Measurements from ENCODE around the gene METRNL. TPM values are rescaled to one million over a fixed set of nuclear protein-coding genes. Genes with fewer than 3 reads are reported as not detected.
A peak's percentile ranks its signal among the peaks of the same experiment; 100 is the strongest.

The METRNL gene
- total RNA-seq, 1 donor: 140 TPM

DNA sequence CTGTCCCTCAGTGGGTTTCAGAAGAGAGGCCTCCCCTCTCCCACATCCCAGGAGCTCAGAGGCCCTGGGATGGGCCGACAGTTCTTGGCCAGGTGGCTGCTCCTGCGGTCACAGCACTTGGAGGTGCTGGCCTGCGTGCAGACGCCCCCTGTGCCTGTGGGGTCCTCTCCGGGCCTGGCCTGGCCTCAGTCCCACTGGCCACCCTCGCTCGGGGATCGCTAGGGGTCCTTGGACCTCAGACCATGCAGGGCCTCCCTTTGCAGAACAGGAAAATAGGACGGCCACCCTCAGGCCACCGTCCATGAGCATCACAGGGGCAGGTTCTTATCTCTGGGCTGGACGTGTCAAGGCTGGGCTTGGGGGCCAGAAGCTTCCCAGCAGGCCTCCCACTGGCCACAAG, 30.0 kb downstream of the METRNL start:
- TF ChIP-seq, protein P1, sequence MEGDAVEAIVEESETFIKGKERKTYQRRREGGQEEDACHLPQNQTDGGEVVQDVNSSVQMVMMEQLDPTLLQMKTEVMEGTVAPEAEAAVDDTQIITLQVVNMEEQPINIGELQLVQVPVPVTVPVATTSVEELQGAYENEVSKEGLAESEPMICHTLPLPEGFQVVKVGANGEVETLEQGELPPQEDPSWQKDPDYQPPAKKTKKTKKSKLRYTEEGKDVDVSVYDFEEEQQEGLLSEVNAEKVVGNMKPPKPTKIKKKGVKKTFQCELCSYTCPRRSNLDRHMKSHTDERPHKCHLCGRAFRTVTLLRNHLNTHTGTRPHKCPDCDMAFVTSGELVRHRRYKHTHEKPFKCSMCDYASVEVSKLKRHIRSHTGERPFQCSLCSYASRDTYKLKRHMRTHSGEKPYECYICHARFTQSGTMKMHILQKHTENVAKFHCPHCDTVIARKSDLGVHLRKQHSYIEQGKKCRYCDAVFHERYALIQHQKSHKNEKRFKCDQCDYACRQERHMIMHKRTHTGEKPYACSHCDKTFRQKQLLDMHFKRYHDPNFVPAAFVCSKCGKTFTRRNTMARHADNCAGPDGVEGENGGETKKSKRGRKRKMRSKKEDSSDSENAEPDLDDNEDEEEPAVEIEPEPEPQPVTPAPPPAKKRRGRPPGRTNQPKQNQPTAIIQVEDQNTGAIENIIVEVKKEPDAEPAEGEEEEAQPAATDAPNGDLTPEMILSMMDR (IDR thresholded peaks at IDR 0.05; ENCODE audit: extremely low read depth, low read depth, low read length): no peak
- no peak overlapping the region for H2AFZ ChIP-seq (ENCODE audit: low read length)
- DNase-seq (ENCODE audit: insufficient read length, low spot score, missing footprints): no peak

DNA sequence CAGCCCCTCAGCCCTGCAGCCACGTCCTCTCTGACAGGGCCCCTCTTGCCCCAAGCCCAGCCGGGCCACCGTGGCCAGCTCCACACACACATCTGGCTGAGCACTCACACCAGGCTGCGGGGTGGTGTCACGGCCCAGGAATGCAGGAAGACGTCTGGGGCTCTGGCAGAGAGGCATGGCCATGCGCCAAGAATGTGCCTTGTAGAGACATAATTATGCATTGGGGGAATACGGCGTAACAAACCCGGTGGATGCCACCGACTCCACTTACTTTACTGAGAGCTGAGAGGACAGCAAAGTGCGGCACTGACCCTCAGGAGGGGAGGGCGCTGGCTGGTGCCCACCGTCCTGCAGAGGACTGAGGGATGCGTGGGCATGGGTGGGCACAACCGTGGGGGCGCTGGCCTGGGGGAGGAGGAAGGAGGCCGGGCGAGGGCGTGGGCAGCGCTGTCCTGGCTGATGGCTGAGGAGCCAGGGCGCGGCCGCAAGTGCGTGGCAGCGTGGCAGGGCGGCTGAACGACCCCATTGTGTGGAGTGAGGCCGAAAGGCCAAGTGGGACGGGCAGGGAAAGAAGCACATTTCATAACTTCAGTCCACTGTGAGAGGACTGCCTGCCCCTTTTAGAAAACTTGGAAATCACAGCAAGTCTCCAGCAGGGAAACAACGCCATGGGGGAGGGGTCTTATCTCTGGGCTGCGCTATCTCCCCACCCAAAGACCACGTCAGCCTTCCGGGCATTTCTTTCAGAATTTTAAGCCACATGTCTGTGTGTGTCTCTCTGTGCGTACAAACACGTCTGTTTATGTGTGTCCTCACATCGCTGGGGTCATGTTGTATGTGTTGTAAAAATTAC, 30.6 kb downstream of the METRNL start:
- peak overlapping the region; percentile 79 for H2AFZ ChIP-seq (ENCODE audit: low read length)
- TF ChIP-seq, protein P1 (IDR thresholded peaks at IDR 0.05; ENCODE audit: extremely low read depth, low read depth, low read length): no peak

More for the DNA sequence above, 30.0 kb downstream of the METRNL start:
- Histone ChIP-seq H3K4me1 (ENCODE audit: insufficient read depth, low read length) (peaks cover 22% of the 10 kb centered on the region), H3K9me3 (ENCODE audit: low read depth, low read length) (peaks cover 4% of the 10 kb centered on the region), H3K79me2 (ENCODE audit: insufficient read depth, low read length) (no peaks in the 10 kb centered on the region), H3K36me3 (ENCODE audit: insufficient read depth, low read length) (no peaks in the 10 kb centered on the region), H3K4me2 (ENCODE audit: insufficient read depth, low read length) (peak overlapping the region; percentile 97), H3K27me3 (ENCODE audit: insufficient read depth, low read length) (no peaks in the 10 kb centered on the region), H3K4me3 (ENCODE audit: insufficient read depth, low read length) (no peak overlapping the region), H3K27ac (ENCODE audit: low read depth, low read length) (peak overlapping the region; percentile 94), H4K20me1 (ENCODE audit: insufficient read depth, low read length) (no peaks in the 10 kb centered on the region)

DNA sequence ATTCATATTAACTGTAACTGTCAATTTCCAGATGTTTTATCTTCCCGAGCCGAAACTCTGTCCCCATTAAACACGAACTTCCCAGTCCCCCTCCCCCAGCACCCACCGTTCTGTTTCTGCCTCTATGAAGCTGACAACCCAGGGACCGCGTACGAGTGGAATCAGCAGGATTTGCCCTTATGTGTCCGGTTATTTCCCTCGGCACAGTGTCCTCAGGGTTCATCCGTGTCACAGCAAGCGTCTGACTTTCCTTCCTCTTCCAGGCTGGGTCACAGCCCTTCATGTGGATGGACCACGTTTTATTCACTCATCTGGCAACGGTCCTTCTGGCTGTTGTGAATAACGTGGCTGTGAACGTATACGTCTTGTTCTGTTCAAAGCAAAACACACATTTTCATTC, 31.3 kb downstream of the METRNL start:
- TF ChIP-seq, protein P1 (IDR thresholded peaks at IDR 0.05; ENCODE audit: extremely low read depth, low read depth, low read length): no peak
- Histone ChIP-seq H4K20me1 (ENCODE audit: insufficient read depth, low read length) (no peaks in the 10 kb centered on the region), H3K9me3 (ENCODE audit: low read depth, low read length) (peaks cover 4% of the 10 kb centered on the region), H3K79me2 (ENCODE audit: insufficient read depth, low read length) (no peaks in the 10 kb centered on the region), H3K4me3 (ENCODE audit: insufficient read depth, low read length) (peak overlapping the region; percentile 74), H3K4me2 (ENCODE audit: insufficient read depth, low read length) (peak overlapping the region; percentile 97), H3K4me1 (ENCODE audit: insufficient read depth, low read length) (peaks cover 22% of the 10 kb centered on the region), H3K27me3 (ENCODE audit: insufficient read depth, low read length) (no peaks in the 10 kb centered on the region), H2AFZ (ENCODE audit: low read length) (peak overlapping the region; percentile 79), H3K27ac (ENCODE audit: low read depth, low read length) (peak overlapping the region; percentile 94), H3K36me3 (ENCODE audit: insufficient read depth, low read length) (no peaks in the 10 kb centered on the region)
- peak; percentile 89 for DNase-seq (ENCODE audit: insufficient read length, low spot score, missing footprints)

More for the DNA sequence above, 30.6 kb downstream of the METRNL start:
- DNase-seq (ENCODE audit: insufficient read length, low spot score, missing footprints): peak; percentile 100
- Histone ChIP-seq H3K4me1 (ENCODE audit: insufficient read depth, low read length) (peaks cover 22% of the 10 kb centered on the region), H3K9me3 (ENCODE audit: low read depth, low read length) (peaks cover 4% of the 10 kb centered on the region), H3K79me2 (ENCODE audit: insufficient read depth, low read length) (no peaks in the 10 kb centered on the region), H3K36me3 (ENCODE audit: insufficient read depth, low read length) (no peaks in the 10 kb centered on the region), H3K27me3 (ENCODE audit: insufficient read depth, low read length) (no peaks in the 10 kb centered on the region), H4K20me1 (ENCODE audit: insufficient read depth, low read length) (no peaks in the 10 kb centered on the region), H3K4me2 (ENCODE audit: insufficient read depth, low read length) (peak overlapping the region; percentile 97), H3K27ac (ENCODE audit: low read depth, low read length) (peak overlapping the region; percentile 94), H3K4me3 (ENCODE audit: insufficient read depth, low read length) (peak overlapping the region; percentile 74)

DNA sequence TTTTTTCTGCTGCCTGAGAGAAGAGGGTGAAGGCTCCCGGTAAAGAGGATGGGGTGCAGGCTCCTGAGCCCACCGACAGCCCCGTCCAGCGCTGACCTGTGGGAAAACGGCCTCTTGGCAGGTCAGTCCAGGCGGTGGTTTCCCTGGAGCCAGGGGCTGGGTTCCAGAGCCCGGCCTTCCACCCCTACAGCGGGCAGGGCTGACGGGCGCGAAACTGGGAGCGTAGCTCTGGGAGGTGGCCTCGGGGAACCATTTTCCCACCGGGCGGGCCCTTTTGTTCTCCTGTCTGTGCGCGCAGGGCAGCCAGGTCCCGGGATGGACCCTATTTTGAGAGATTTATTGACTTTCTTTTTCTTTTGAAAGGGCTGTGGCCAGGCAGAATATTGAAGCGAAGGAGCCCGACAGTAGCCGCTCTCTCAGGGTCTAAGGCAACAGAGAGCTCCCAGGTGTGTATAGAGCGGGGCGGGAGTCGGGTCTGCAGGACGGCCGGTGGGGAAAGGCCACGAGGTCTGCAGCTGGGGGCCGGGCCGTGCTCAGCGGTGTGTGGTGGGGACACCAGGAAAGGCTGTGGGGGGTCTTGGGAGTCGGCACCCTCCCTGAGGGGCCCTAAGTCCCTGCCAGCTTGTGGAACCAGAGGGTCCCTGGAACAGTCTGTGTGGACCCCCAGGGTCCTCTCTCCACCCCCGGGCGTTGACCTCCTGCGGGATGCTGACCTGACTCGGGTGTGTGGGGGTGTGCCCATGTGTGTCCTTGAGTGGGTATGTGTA, 32.3 kb downstream of the METRNL start:
- Histone ChIP-seq H3K4me3 (ENCODE audit: insufficient read depth, low read length) (no peak overlapping the region), H3K4me2 (ENCODE audit: insufficient read depth, low read length) (no peak overlapping the region), H3K27ac (ENCODE audit: low read depth, low read length) (no peak overlapping the region), H4K20me1 (ENCODE audit: insufficient read depth, low read length) (no peaks in the 10 kb centered on the region), H3K36me3 (ENCODE audit: insufficient read depth, low read length) (no peaks in the 10 kb centered on the region), H2AFZ (ENCODE audit: low read length) (no peak overlapping the region), H3K4me1 (ENCODE audit: insufficient read depth, low read length) (peaks cover 22% of the 10 kb centered on the region), H3K27me3 (ENCODE audit: insufficient read depth, low read length) (no peaks in the 10 kb centered on the region), H3K9me3 (ENCODE audit: low read depth, low read length) (peaks cover 4% of the 10 kb centered on the region), H3K79me2 (ENCODE audit: insufficient read depth, low read length) (no peaks in the 10 kb centered on the region)
- TF ChIP-seq, protein P1 (IDR thresholded peaks at IDR 0.05; ENCODE audit: extremely low read depth, low read depth, low read length): no peak
- DNase-seq (ENCODE audit: insufficient read length, low spot score, missing footprints): no peak

Data from osteoblast (primary cell).